Measurements from ENCODE around the gene VDR.

Gene VDR

GRCh38 chr12:47801904-47802246 is 102.9 kb downstream of the VDR start:
- peak; percentile 4; the same call in 1 of the 3 replicates for ATAC-seq
- TF ChIP-seq CSDC2 (CRISPR knock-in tag; IDR thresholded peaks at IDR 0.05) (no peak), OSR1 (CRISPR knock-in tag; IDR thresholded peaks at IDR 0.05) (no peak), CSRNP3 (CRISPR knock-in tag; IDR thresholded peaks at IDR 0.05) (no peak), ISL1 (CRISPR knock-in tag; IDR thresholded peaks at IDR 0.05) (no peak), TSHZ2 (CRISPR knock-in tag; IDR thresholded peaks at IDR 0.05) (no peak), ARNTL (CRISPR knock-in tag; IDR thresholded peaks at IDR 0.05; ENCODE audit: borderline replicate concordance, low read depth) (no peak), SNAI2 (CRISPR knock-in tag; IDR thresholded peaks at IDR 0.05) (no peak), ZFP3 (CRISPR knock-in tag; IDR thresholded peaks at IDR 0.05) (no peak), BACH2 (CRISPR knock-in tag; IDR thresholded peaks at IDR 0.05; ENCODE audit: borderline replicate concordance) (no peak), ZFP30 (CRISPR knock-in tag; IDR thresholded peaks at IDR 0.05) (no peak), GLIS3 (CRISPR knock-in tag; IDR thresholded peaks at IDR 0.05) (no peak), ZNF565 (CRISPR knock-in tag; conservative IDR thresholded peaks at IDR 0.05; ENCODE audit: low read depth) (no peak), PPARA (CRISPR knock-in tag; IDR thresholded peaks at IDR 0.05; ENCODE audit: borderline replicate concordance) (no peak), POU6F1 (CRISPR knock-in tag; IDR thresholded peaks at IDR 0.05; ENCODE audit: borderline replicate concordance, low read depth) (no peak)

GRCh38 chr12:47801170-47801903 is 103.5 kb downstream of the VDR start:
- peak; percentile 26 for ATAC-seq

More at GRCh38 chr12:47801170-47801903, 103.5 kb downstream of the VDR start:
- no peak for TF ChIP-seq CREB5 (CRISPR knock-in tag; IDR thresholded peaks at IDR 0.05; ENCODE audit: low read depth)
- no peak for TF ChIP-seq PPARA (CRISPR knock-in tag; IDR thresholded peaks at IDR 0.05; ENCODE audit: borderline replicate concordance)
- no peak for TF ChIP-seq ZNF70 (CRISPR knock-in tag; IDR thresholded peaks at IDR 0.05)
- no peak for TF ChIP-seq BACH2 (CRISPR knock-in tag; IDR thresholded peaks at IDR 0.05; ENCODE audit: borderline replicate concordance)
- TF ChIP-seq PATZ1 (CRISPR knock-in tag; IDR thresholded peaks at IDR 0.05; ENCODE audit: borderline replicate concordance) = no peak
- TF ChIP-seq RARB (CRISPR knock-in tag; IDR thresholded peaks at IDR 0.05) = no peak
- no peak for TF ChIP-seq GLIS3 (CRISPR knock-in tag; IDR thresholded peaks at IDR 0.05)
- TF ChIP-seq ESRRG (CRISPR knock-in tag; IDR thresholded peaks at IDR 0.05) = no peak
- TF ChIP-seq TCF4 (CRISPR knock-in tag; IDR thresholded peaks at IDR 0.05; ENCODE audit: borderline replicate concordance) = no peak
- TF ChIP-seq TSHZ2 (CRISPR knock-in tag; IDR thresholded peaks at IDR 0.05) = no peak
- TF ChIP-seq OSR1 (CRISPR knock-in tag; IDR thresholded peaks at IDR 0.05) = no peak
- TF ChIP-seq POU6F1 (CRISPR knock-in tag; IDR thresholded peaks at IDR 0.05; ENCODE audit: borderline replicate concordance, low read depth) = no peak
- TF ChIP-seq ZNF8 (CRISPR knock-in tag; IDR thresholded peaks at IDR 0.05) = no peak
- TF ChIP-seq ARNTL (CRISPR knock-in tag; IDR thresholded peaks at IDR 0.05; ENCODE audit: borderline replicate concordance, low read depth) = no peak
- TF ChIP-seq SNAI2 (CRISPR knock-in tag; IDR thresholded peaks at IDR 0.05) = no peak
- TF ChIP-seq CSRNP3 (CRISPR knock-in tag; IDR thresholded peaks at IDR 0.05) = no peak
